ENCODE results near the gene RUFY1.
A peak's percentile ranks its signal among the peaks of the same experiment; 100 is the strongest.
"Not testable (repeated sequence)": the region's sequence is repeated elsewhere in the genome, so short reads cannot be mapped to it uniquely, and the experiment has no call there.

The RUFY1 gene

DNA sequence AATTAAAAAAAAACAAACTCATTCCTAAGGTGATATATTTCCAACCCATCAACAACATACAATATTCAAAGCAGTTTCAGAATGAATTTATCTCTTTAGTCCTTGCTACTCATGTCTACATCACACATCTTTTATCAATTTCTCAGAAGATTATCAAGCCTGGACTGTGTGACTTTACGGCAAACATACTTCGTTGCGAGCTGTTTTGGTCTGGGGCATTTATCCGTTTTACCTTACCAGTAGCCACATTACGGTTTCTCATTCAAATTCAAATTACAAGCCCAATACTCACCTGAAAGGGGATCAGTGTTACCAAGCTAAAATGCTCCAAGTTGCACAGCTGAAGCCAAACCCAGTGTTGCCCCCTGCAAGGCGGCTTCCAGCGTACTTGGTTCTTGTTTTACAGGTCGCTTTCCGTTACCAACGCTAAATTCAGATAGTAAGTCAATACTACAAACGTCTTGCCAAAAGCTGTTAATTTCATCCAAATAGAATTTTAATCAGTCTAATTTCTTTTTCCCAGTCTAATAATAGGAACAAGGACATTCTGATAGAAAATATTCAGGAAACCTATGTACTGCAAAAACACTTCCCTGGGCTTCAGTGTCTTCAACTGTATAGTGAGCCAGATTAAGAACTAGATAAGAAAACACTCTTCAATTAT lies 71.3 kb downstream of the RUFY1 start:
- DNase-seq (ENCODE audit: low read depth): no peak

DNA sequence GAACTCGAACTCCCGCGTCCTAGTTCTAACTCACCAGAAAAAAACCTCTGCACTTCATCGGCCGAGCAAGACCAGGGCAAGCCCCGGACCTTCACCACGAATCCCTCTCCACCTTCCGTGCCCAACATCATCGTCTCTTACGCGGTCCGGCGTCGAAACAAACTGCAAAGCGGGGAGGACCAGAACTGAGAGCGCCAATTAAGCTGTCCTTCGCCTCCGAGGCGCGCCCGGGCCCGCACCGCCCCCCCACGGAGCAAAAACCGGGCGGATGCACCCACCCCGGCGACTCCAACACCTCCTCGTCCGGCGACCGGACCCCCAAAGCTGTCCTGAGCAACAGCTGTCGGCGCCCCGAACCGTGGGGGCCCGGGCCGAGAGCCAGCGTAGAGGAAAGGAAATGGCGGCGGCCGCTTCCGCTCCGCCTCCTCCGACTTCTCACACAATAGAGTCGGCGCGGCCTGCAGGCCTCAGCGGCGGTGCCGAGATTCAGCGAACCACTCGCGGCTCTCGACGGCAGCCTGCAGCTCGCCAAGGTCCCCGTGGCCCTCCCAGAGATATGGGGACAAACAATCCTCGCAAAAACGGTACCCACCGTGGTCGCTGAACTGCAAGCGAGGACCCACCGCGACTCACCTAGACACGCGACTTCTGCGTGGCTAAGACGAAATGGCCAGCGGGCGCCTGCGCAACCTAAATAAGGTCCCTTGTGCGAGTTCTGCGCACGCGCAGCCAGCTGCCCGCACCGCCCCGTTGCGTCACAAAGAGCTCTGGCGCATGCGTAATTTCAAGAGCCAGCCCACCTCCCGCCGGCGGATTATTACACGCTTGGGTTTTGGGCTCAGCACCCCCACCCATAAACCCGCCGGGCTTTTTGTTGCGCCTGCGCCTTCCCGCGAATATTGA lies 72.9 kb downstream of the RUFY1 start, which contains the start of gene HNRNPH1:
Gene HNRNPH1 (minus strand): TSS at position 669 of the 903 bp plus-strand sequence. CDS start 538 bp downstream, at position 131.
- DNase-seq (ENCODE audit: low read depth): peak; percentile 98

DNA sequence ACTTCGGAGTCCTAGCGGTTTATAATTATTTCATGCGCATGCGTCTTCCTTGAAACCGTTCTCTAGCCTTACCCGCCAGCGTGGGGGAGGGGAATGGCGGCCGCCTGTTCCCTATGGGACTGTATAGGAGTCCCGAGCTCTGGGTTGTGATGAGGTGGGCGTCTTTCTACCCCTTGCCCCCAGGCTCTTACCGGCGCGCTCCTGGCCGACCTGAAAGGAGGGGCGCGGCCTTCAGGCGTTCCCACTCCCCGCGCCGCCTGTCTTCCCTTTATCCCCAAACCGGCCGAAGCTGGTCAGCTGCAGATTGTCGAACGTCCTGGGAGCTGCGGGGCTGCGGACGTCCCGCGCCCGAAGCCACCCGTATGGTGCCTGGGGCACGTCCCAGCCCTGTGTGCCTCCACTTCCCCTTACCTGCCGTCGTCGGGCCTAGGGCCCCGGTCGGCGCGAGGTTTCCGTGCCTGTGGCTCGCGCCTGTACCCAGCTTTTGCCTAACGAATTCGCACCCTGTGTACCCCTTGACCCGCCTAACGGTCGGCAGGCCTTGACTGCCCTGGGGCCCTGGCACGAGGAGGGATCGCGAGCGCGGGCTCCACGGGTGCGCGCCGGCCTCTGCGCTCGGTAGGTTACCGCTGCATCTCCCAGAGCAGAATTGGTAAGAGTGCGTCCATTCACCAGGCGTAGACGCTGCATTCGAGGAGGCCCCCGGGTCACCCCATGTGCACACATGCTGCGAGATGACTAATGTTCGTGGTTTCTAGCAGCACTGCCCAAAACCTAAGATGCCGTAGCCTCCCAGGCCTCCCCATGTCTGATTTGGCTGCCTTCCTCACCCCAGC lies 73.8 kb downstream of the RUFY1 start:
- DNase-seq (ENCODE audit: low read depth): peak; percentile 57

DNA sequence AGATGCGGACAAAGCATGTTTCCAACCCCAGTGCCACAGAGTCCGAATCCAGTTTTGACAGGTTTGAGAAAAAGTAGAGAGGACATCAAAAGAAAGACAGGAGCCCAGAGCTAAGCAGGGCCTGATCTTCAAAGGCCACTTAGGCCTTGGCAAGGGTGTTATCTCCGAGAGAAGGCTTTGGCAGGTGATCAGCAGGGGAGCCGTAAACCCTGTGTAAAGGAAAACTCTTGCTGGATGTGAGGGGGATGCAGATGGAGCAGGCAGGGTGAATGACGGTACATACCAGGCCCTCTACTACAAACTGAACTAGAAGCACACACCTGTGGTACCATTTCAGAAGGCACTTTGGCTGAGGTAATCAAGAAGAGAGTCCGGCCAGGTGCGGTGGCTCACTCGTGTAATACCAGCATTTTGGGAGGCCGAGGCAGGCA lies 74.5 kb downstream of the RUFY1 start:
- DNase-seq (ENCODE audit: low read depth): no peak

DNA sequence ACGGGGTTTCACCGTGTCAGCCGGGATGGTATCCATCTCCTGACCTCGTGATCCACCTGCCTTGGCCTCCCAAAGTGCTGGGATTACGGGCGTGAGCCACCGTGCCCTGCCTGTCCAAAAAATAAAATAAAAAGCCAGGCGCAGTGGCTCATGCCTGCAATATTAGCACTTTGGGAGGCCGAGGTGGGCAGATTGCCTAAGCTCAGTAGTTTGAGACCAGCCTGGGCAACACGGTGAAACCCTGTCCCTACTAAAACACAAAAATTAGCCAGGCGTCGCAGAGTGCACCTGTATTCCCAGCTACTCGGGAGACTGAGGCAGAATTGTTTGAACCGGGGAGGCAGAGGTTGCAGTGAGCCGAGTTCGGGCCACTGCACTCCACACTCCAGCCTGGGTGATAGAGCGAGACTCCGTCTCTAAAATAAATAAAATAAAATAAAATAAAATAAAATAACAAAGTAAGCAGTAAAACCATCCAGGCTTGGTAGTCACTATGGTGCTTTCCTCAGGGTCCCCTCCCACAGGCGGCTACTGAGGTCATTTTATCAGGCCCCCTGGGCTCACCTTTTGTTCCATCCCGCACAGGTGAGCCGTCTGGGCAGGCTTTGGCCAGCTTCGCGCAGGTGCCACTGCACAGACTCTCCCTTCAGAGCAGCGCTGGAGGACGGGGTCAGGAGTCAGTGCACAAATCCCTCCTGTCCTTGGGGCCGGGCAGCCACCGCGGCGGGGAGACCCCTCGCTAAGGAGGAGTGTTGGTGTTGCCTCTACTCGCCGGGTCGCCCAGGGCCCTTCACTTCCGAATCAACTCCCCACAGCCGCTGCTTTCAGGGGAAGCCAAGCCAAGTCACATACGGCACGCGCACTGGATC lies 83.4 kb downstream of the RUFY1 start:
- not testable (repeated sequence) for DNase-seq (ENCODE audit: low read depth)

DNA sequence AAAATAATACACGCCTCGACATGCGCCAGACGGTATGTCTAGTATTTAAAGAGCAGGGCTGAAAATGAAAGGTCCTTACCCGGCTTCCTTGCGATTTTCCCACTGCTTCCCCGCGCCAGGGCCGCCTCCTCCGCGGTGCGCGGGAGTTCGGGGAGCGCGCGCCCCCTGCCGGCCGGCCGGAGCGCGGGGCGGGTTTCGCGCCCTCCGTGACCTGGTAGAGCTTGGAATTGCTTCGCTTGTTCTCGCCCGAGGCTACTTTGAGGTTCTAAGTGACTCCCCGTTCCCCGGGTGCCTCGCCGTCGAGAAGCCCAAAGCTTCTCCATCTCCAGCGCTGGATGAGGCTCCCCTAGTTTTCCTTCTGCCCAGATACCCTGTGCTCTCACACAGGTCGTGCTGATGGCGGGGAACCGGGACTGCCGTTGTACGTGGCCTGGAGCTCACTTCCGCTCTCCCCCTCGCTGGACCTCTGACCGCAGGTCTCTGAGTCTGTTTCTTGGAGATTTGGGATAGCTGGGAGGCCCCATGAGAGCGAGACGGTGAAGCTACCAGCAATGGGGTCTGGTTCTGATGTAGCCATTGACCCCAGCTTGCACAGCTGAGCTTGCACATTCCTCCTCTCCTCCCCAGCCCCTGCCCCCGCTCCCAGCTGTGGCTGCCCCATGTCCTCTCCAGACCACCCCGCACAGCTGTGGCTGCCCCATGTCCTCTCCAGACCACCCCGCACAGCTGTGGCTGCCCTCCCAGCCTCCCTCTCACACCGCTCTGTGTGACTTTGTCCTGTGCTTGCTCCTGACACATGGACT lies 84.2 kb downstream of the RUFY1 start:
- not testable (repeated sequence) for DNase-seq (ENCODE audit: low read depth)

DNA sequence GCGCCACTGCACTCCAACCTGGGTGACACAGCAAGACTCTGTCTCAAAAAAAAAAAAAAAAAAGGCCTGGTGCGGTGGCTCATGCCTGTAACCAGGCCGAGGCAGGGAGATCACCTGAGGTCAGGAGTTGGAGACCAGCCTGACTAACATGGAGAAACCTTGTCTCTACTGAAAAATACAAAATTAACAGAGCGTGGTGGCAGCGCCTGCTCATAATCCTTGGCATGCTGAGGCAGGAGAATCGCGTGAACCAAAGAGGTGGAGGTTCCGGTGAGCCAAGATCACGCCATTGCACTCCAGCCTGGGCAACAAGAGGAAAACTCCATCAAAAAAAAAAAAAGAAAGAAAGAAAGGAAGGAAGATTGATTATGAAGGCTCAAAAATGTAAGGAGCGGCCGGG lies 88.9 kb downstream of the RUFY1 start:
- DNase-seq (ENCODE audit: low read depth): not testable (repeated sequence)

DNA sequence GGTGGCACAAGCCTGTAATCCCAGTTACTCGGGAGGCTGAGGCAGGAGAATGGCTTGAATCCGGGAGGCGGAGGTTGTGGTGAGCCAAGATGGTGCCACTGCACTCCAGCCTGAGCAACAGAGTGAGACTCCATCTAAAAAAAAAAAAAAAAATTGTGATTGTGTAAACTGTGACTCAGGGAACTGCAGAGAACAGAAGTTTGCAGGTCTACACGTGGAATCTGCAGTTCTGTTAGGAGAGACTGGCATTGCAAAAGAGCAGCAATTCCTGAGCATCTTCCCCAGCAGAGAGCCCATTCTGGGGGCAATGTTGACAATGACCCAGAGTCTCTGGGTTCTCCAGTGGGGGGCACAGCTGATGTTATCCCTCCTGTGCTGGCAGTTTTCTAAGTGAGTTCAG lies 91.4 kb downstream of the RUFY1 start:
- DNase-seq (ENCODE audit: low read depth): not testable (repeated sequence)

DNA sequence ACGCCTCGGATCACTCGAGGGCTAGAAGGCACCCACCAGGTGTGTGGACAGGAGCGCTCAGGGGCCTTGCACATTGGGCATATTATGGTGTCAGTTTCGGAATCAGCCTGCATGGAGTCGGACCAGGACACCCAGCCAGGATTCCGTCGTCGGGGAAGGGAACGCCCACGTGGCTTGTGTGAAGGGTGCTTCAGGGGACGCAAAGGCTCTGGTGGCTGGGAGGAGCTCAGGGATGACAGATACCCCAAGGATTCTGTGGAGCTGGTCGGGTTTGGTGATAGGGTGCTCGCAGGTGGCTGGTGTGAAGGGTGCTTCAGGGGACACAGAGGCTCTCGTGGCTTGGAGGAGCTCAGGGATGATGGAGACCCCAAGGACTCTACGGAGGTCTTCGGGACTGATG lies 92.3 kb downstream of the RUFY1 start:
- DNase-seq (ENCODE audit: low read depth): not testable (repeated sequence)

DNA sequence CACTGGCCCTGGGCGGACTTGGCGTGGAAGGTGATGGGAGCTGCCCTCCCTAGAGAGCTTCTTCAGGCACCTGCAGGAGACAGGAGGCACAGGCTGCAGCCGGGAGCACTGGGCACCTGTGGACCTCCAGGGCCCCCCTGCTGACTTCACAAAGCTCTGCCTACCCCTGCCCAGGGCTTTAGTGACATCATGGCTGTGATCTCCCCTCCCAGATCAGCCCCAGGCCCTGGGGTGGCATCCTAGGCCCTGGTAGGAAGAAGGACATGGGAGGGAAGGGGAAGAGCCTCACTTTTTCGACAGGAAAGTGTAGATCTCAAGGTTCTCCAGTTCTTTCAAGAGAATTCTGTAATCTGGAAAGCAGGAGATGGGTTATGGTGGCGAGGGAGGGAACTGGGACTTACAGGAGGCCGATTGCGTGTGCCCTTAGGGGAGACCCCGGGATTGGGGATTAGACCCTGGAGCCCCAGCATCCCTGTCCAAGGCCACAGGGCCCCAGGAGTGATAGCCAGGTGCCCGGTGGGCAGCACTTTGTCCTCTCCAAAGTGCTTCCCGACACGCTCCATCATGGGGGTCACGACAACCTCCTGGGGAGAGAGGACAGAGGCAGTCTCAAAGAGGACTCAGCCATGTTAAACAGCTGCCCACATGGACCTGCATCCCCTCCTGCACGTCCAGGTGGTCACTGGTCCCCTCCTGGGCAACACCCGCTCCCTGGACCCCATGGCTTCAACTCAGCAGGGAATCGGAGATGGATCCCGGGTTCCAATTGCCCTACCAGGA lies 93.0 kb downstream of the RUFY1 start:
- not testable (repeated sequence) for DNase-seq (ENCODE audit: low read depth)

DNA sequence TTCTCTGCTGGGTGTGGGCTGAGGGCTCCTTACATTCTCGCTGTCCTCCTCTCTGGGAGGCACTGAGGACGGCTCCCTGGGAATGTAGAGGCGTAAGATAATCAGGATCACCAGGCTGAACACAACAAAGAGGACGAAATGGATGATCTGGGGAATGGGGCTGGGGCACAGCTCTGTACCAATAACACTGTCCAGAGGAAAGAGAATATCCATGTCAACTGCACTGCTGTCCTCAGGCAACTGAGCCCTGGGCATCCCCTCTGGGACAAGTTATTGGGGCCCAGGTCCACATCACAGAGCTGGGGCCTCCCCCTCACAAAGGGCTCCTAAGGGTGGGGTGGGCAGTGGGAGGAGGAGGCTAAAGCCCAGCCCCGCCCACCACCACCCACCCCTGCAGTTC lies 94.4 kb downstream of the RUFY1 start:
- DNase-seq (ENCODE audit: low read depth): not testable (repeated sequence)

DNA sequence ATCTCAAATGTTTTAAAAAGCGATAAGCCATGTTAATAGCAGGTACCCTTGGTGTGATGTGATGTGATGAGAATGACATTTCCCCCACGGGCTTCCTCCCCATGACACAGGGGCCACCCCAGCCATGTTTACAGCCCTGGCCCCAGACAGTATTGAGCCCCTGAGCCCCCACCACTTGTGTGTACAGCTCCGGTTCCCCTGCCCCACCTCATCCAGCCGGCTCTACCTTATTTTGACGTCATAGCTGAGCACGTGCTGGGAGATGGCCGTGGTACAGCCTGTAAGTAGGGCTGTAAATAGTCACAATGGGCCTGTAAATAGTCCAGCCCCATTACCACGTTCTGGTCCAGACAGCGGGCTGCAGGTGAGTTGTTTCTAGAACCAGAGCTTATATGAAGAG lies 98.1 kb downstream of the RUFY1 start:
- no peak for DNase-seq (ENCODE audit: low read depth)

DNA sequence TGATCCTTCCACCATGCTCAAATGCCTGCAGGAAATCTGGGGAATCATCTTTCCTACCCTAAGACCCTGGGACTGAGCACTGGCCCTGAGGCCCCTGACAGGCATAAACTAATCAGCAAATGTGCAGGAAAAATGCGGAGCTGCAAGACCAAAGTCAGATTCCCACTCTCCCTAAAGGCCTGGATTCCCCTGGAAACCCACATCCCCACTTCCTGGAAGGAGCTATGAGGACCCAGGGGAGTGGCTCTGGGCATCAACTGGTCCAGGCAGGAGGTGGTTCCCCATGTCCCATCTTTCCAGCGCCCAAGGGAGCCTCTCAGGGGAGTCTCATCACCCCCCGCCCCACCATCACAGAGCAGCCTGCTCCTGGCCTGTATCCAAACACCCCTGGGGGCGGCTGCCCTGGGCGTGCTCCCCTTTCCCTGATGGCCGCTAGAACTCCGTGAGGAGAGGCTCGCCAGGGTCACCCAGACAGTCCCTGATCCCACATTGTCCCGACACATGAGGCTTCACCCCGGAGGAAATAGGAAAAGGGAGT lies 98.9 kb downstream of the RUFY1 start:
- DNase-seq (ENCODE audit: low read depth): not testable (repeated sequence)

DNA sequence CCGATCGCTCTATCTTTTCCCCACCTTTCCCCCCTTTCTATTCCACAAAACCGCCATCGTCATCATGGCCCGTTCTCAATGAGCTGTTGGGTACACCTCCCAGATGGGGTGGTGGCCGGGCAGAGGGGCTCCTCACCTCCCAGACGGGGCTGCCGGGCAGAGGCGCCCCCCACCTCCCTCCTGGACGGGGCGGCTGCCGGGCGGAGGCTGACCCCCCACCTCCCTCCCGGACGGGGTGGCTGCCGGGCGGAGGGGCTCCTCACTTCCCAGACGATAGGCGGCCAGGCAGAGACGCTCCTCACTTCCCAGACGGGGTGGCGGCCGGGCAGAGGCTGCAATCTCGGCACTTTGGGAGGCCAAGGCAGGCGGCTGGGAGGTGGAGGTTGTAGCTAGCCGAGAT lies 99.9 kb downstream of the RUFY1 start:
- DNase-seq (ENCODE audit: low read depth): not testable (repeated sequence)

DNA sequence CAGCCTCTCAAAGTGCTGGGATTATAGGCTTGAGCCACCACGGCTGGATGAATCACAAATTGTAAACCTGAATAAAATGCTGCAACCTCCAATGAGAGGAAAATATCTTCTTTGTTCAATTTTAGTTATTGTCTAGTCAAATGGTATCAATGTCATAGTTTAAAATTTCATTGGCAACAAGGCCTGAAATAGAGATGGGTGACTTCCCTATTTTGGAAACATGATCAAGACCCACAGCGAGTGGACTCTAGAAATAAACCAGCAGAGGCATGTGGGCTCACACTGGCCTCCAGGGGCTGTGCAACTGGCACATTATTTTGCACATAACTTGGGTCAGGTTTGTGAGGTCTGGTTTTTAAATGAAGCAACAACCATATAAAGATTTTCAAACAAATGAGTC lies 102.8 kb downstream of the RUFY1 start:
- DNase-seq (ENCODE audit: low read depth): not testable (repeated sequence)

DNA sequence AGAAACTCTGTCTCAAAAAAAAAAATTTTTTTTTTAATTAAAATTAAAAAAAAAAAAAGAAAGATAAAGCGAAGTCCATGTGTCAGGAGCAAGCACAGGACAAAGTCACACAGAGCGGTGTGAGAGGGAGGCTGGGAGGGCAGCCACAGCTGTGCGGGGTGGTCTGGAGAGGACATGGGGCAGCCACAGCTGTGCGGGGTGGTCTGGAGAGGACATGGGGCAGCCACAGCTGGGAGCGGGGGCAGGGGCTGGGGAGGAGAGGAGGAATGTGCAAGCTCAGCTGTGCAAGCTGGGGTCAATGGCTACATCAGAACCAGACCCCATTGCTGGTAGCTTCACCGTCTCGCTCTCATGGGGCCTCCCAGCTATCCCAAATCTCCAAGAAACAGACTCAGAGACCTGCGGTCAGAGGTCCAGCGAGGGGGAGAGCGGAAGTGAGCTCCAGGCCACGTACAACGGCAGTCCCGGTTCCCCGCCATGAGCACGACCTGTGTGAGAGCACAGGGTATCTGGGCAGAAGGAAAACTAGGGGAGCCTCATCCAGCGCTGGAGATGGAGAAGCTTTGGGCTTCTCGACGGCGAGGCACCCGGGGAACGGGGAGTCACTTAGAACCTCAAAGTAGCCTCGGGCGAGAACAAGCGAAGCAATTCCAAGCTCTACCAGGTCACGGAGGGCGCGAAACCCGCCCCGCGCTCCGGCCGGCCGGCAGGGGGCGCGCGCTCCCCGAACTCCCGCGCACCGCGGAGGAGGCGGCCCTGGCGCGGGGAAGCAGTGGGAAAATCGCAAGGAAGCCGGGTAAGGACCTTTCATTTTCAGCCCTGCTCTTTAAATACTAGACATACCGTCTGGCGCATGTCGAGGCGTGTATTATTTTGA lies 107.2 kb downstream of the RUFY1 start:
- peak; percentile 17 for DNase-seq (ENCODE audit: low read depth)

DNA sequence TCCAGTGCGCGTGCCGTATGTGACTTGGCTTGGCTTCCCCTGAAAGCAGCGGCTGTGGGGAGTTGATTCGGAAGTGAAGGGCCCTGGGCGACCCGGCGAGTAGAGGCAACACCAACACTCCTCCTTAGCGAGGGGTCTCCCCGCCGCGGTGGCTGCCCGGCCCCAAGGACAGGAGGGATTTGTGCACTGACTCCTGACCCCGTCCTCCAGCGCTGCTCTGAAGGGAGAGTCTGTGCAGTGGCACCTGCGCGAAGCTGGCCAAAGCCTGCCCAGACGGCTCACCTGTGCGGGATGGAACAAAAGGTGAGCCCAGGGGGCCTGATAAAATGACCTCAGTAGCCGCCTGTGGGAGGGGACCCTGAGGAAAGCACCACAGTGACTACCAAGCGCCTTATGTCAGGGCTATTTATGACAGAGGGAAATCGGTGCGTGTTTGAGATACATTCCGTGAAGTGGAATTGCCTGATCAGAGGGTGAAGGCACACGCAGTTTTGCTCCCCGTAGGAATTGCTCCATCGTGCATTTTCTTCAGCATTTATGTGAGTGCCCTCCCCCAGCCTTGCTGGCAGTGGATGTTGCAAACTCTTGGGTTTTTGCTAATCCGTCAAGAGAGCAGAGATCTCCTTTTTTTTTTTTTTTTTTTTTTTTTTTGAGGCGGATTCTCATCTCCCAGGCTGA lies 108.0 kb downstream of the RUFY1 start:
- DNase-seq (ENCODE audit: low read depth): not testable (repeated sequence)

All from activated T-cell treated with anti-CD3 and anti-CD28 coated beads for 48 hours (primary cell).